22Rv1 (cell line): Measurements from ENCODE around the gene LSP1.

ENCODE experiments used
- ZFX ChIP-seq: fragments of 450-650 bp; IDR thresholded peaks from 2 replicates; pipeline ENCODE4 v1.6.1; 2017; ENCODE audit warnings: antibody characterized with exemption, borderline replicate concordance
- TF ChIP-seq, protein P1 (sequence below): fragments of 450-650 bp; IDR thresholded peaks from 2 replicates; pipeline ENCODE4 v1.5.1; 2017; ENCODE audit warnings: mild to moderate bottlenecking

DNA sequence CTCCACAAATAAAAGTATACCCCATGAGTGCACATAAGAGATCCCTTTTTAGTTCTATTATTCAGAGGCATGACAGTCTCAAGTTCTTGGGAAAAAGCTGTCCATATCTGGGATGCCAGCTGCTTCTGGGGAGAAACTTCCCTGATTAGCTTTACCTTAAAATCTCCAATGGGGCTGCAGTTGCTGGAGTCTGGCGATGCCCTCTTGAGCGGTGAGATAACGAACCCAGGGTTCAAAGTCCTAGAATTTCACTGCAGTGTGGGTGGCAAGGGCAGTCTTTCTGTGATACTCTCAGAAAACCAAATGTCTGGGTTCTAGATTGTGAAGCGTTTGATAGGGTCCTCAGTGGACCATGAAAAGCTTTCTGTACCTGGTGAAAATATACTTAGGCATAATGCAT lies 46.2 kb downstream of the LSP1 start:
- TF ChIP-seq, protein P1, sequence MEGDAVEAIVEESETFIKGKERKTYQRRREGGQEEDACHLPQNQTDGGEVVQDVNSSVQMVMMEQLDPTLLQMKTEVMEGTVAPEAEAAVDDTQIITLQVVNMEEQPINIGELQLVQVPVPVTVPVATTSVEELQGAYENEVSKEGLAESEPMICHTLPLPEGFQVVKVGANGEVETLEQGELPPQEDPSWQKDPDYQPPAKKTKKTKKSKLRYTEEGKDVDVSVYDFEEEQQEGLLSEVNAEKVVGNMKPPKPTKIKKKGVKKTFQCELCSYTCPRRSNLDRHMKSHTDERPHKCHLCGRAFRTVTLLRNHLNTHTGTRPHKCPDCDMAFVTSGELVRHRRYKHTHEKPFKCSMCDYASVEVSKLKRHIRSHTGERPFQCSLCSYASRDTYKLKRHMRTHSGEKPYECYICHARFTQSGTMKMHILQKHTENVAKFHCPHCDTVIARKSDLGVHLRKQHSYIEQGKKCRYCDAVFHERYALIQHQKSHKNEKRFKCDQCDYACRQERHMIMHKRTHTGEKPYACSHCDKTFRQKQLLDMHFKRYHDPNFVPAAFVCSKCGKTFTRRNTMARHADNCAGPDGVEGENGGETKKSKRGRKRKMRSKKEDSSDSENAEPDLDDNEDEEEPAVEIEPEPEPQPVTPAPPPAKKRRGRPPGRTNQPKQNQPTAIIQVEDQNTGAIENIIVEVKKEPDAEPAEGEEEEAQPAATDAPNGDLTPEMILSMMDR: no peak
- TF ChIP-seq ZFX: no peak
